NCI-H1417 treated with DMSO at 0.1 percent for 48 hours (cell line): ENCODE data around the gene SALL3.

ENCODE experiments used
- DNase-seq: peaks from one replicate; lab custom pipeline; 2025; lab: John Stamatoyannopoulos, UW

Gene SALL3

GRCh38 chr18:78965917-78966792 is 13.5 kb upstream of the SALL3 start:
- DNase-seq, result no peak

- DNase-seq, result no peak
Measured at GRCh38 chr18:78966793-78967106, 12.9 kb upstream of the SALL3 start.

- DNase-seq, result no peak
Measured at GRCh38 chr18:78967692-78968091, 11.9 kb upstream of the SALL3 start.

- no peak for DNase-seq
Measured at GRCh38 chr18:78969574-78970315, 9.9 kb upstream of the SALL3 start.

GRCh38 chr18:78970774-78971333 is 8.8 kb upstream of the SALL3 start:
- no peak for DNase-seq

GRCh38 chr18:78971511-78972245 is 7.9 kb upstream of the SALL3 start:
- no peak for DNase-seq

- DNase-seq, result no peak
Measured at GRCh38 chr18:78972385-78972918, 7.2 kb upstream of the SALL3 start.

GRCh38 chr18:78972930-78973331 is 6.7 kb upstream of the SALL3 start:
- DNase-seq, result no peak

- DNase-seq, result no peak
Measured at GRCh38 chr18:78973357-78974083, 6.1 kb upstream of the SALL3 start.

GRCh38 chr18:78974115-78974761 is 5.4 kb upstream of the SALL3 start:
- DNase-seq, result no peak

GRCh38 chr18:78975292-78975691 is 4.3 kb upstream of the SALL3 start:
- no peak for DNase-seq

- DNase-seq, result peak; percentile 87
Measured at GRCh38 chr18:78975699-78976335, 3.8 kb upstream of the SALL3 start.

GRCh38 chr18:78976765-78977636 is 2.6 kb upstream of the SALL3 start:
- no peak for DNase-seq

- no peak for DNase-seq
Measured at GRCh38 chr18:78977637-78978348, 1.8 kb upstream of the SALL3 start.

- DNase-seq, result no peak
Measured at GRCh38 chr18:78978349-78979055, 1.1 kb upstream of the SALL3 start.

- no peak for DNase-seq
Measured at GRCh38 chr18:78979056-78979729, 425 bp upstream of the SALL3 start.

- DNase-seq, result no peak
Measured at GRCh38 chr18:78980279-78980771, 707 bp downstream of the SALL3 start.
